H54 (cell line): Measurements from ENCODE around the gene HHAT.

Experiments used
- DNase-seq: peaks from one replicate; pipeline ENCODE4 v3.0.0; 2011; ENCODE audit warnings: low spot score, mixed read lengths; ENCODE audit not compliant: insufficient read length
- FAIRE-seq: peaks from 3 replicates; lab custom pipeline; 2011; peaks lifted over from hg19 to GRCh38; lab: Jason Lieb, UNC
- POLR2A ChIP-seq: IDR thresholded peaks from 2 replicates; pipeline ENCODE4 v1.6.1; 2011; ENCODE audit warnings: low read depth, mild to moderate bottlenecking, low read length

HHAT gene

DNA sequence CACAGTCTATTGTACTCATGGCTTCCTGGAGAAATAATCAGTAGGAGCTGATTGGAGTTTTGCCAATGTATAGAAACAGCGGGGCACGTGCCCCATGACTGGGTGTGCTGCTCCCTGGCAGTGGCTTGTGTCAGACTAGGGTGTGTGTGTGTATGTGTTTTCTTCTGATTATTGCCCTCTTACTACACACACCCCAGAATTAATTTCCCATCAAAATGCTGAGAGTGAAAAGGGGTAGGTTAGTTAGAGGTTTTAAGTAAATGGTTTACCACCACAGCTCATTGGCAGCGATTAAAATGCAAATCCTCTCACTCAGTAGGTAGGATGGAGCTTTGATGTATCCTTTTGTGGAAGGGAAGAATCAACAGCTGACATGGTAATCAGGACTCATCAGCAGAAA is 29.9 kb downstream of the HHAT start:
- DNase-seq = no peak
- TF ChIP-seq POLR2A = no peak
- FAIRE-seq = no peak

GRCh38 chr1:210359255-210359654 is 30.6 kb downstream of the HHAT start:
- no peak for TF ChIP-seq POLR2A
- no peak for DNase-seq
- no peak for FAIRE-seq

GRCh38 chr1:210360852-210361477 is 32.3 kb downstream of the HHAT start:
- FAIRE-seq (no peak), DNase-seq (peak; percentile 37)
- no peak for TF ChIP-seq POLR2A

- FAIRE-seq (no peak), DNase-seq (no peak)
- no peak for TF ChIP-seq POLR2A
Measured at GRCh38 chr1:210361665-210362064, 33.0 kb downstream of the HHAT start.

DNA sequence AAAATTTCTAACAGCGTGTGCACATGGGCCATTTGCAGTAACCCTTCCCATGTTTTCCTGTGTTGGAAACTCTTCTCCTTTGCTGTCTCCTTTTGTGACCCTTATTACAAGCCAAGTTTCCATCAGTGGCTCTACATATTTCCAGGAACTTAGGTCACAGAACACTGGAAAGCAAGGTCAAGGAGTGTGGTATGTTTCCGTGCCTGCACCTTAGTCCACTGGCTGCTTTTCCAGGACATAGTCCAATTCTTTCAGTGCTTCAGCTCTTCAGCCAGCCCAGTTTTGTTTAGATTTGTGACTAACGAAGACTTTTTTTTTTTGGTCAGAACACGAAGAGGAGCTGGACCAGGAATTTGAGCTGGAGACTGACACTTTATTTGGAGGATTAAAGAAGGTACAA is 33.8 kb downstream of the HHAT start:
- FAIRE-seq (no peak), DNase-seq (no peak)
- TF ChIP-seq POLR2A = no peak

- FAIRE-seq (no peak), DNase-seq (no peak)
- no peak for TF ChIP-seq POLR2A
Measured at GRCh38 chr1:210363119-210363518, 34.4 kb downstream of the HHAT start.

DNA sequence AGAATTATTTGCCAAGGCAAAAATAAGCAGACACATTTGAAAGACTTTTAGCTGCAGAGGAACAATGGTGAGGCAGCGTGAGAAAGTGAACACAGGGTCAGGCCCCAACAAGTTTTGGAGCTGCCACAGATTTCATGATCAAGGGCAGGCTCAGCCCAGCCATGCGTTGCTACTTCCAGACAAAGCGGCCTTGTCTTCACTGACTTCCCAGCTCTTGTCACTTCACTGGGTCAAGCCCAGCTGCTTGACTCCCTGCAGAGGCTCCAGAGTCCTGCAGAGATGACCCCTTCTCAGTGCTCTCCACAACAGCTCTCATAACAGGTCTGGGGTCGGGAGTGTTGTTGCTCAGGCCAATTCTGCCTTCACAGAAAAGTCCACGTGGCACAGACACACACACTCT is 35.8 kb downstream of the HHAT start:
- TF ChIP-seq POLR2A = no peak
- DNase-seq (no peak), FAIRE-seq (no peak)

DNA sequence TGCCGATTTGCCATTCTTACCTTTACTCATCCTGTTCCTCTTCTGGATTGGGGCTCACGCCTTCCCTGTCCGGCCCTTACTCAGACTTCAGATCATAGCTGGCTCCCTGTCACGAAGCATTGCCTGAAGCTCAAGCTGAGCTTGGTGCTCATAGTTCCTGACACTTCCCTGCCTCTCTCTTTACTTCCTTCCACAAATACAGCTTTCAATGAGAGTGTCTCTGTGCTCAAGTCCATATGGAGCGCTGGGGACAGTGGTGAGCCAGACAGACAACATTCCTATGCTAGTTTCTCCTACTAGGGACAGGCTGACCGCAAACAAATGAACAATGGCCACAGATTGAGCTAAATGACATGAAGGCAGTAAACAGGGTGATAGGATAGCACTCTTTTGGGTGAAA is 38.1 kb downstream of the HHAT start:
- no peak for TF ChIP-seq POLR2A
- FAIRE-seq = no peak
- no peak for DNase-seq

DNA sequence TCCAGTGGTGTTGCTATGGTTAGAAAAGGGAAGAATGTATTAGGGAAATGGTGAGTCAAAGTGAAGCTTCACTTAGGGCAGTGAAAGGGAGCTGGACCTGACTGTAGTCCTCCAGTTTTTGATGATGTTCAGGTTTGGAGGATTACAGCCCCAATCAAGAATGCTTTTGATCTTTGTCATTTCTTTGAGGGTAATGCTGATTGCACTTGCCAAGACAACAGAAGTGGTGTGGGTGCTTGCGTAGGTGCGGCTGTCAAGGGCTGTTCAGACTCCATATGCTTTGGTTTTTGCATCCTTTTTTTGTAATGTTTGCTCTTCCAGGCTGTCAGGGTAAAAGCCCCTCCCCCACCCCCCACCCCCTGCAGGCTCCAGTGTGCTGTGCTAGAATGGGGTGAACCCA is 38.9 kb downstream of the HHAT start:
- DNase-seq = no peak
- no peak for TF ChIP-seq POLR2A
- FAIRE-seq = no peak

GRCh38 chr1:210369425-210369824 is 40.7 kb downstream of the HHAT start:
- FAIRE-seq = no peak
- DNase-seq = no peak
- no peak for TF ChIP-seq POLR2A

- DNase-seq (no peak), FAIRE-seq (no peak)
- TF ChIP-seq POLR2A = 0 out of 2 replicates have a peak, but pooled peaks have one; percentile 10
Measured at GRCh38 chr1:210371916-210372315, 43.2 kb downstream of the HHAT start.

- FAIRE-seq (no peak), DNase-seq (no peak)
- no peak for TF ChIP-seq POLR2A
Measured at GRCh38 chr1:210372491-210372890, 43.8 kb downstream of the HHAT start.

DNA sequence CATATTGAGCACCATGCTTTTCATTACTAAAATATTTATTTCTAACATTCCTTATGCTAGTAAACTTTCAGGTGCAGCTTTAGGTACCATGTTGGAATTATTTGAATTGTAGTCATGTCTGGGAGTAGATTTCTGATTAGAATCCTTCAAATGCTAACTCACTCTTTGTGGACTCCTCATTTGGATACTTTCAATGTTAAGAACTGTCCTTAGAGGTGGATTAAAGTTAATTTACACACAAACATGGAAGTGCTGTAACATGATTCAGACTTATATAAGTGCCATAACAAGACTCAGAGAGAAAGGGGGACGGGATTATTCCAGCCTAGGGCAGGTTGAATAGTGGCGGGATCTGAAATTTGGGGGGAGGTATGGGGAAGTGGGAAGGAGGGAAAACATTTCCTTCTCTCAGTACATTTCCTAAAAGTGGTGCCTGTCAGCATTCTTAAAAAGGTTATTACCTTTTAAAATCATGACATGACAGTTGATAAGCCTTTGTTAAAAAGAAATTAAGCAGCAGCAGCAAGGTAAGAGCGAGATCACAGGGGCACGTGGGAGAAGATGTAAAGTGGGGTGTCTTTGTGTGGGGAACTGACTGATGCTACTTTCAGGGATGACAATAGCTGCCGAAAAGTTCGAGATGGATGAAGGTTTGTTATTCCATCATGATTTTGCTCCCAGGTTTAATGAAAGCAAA is 44.4 kb downstream of the HHAT start:
- FAIRE-seq (no peak), DNase-seq (no peak)
- TF ChIP-seq POLR2A = no peak; the same call in none of the 2 replicates

- no peak for DNase-seq
- FAIRE-seq = no peak
- TF ChIP-seq POLR2A = no peak
Measured at GRCh38 chr1:210373628-210373877, 44.9 kb downstream of the HHAT start.
